Rectal smooth muscle tissue (tissue), 1 donor: ENCODE results near the gene NEK10.

ENCODE experiments used
- H3K27ac ChIP-seq: one replicate; pipeline ENCODE4 v1.7.0; 2013; ENCODE audit warnings: low read depth, low read length, inconsistent platforms
- H3K27me3 ChIP-seq: one replicate; pipeline ENCODE4 v1.7.0; 2013; ENCODE audit warnings: low read length; ENCODE audit not compliant: control insufficient read depth, insufficient read depth
- H3K36me3 ChIP-seq: one replicate; pipeline ENCODE4 v1.7.0; 2013; ENCODE audit warnings: low read length; ENCODE audit not compliant: control insufficient read depth, insufficient read depth
- H3K4me1 ChIP-seq: one replicate; pipeline ENCODE4 v1.7.0; 2013; ENCODE audit warnings: low read length; ENCODE audit not compliant: control insufficient read depth, insufficient read depth
- H3K4me3 ChIP-seq: one replicate; pipeline ENCODE4 v1.7.0; 2013; ENCODE audit warnings: low read length
- H3K9ac ChIP-seq: one replicate; pipeline ENCODE4 v1.7.0; 2013; ENCODE audit warnings: low read length

Gene NEK10

GRCh38 chr3:27090275-27091041 is 278.7 kb downstream of the NEK10 start:
- H3K4me1 ChIP-seq: no peaks in the 10 kb centered on the region
- no peak overlapping the region for H3K27ac ChIP-seq
- no peak overlapping the region for H3K4me3 ChIP-seq
- H3K36me3 ChIP-seq: no peaks in the 10 kb centered on the region
- no peaks in the 10 kb centered on the region for H3K27me3 ChIP-seq
- H3K9ac ChIP-seq: no peak overlapping the region

GRCh38 chr3:27089645-27090044 is 279.5 kb downstream of the NEK10 start:
- Histone ChIP-seq H3K36me3 (no peaks in the 10 kb centered on the region), H3K27ac (no peak overlapping the region), H3K4me1 (no peaks in the 10 kb centered on the region), H3K9ac (no peak overlapping the region), H3K4me3 (no peak overlapping the region), H3K27me3 (no peaks in the 10 kb centered on the region)

DNA sequence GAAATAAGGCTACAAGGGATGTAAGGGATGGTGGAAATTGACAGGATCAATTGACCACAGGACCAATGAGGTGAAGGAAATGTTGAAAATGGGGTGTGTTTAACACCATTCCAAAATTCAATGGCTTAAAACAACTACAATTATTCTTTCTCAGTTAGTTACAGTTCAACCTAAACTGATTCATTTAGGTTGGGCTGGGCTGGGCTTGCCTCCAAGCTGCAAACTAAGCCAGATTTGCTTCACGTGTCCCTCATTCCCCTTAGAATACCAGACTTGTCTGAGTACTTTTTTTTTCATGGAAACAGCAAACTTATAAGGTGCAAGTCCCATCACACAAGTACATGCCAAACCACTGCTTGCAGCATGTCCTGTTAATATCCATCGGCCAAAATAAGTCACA is 280.1 kb downstream of the NEK10 start:
- H3K27ac ChIP-seq: no peak overlapping the region
- no peaks in the 10 kb centered on the region for H3K27me3 ChIP-seq
- no peaks in the 10 kb centered on the region for H3K36me3 ChIP-seq
- no peak overlapping the region for H3K9ac ChIP-seq
- H3K4me3 ChIP-seq: no peak overlapping the region
- no peaks in the 10 kb centered on the region for H3K4me1 ChIP-seq

- H3K4me3 ChIP-seq: no peak overlapping the region
- no peaks in the 10 kb centered on the region for H3K36me3 ChIP-seq
- no peak overlapping the region for H3K9ac ChIP-seq
- no peaks in the 10 kb centered on the region for H3K27me3 ChIP-seq
- no peaks in the 10 kb centered on the region for H3K4me1 ChIP-seq
- H3K27ac ChIP-seq: no peak overlapping the region
These were observed 283.1 kb downstream of the NEK10 start for GRCh38 chr3:27085829-27086730.

DNA sequence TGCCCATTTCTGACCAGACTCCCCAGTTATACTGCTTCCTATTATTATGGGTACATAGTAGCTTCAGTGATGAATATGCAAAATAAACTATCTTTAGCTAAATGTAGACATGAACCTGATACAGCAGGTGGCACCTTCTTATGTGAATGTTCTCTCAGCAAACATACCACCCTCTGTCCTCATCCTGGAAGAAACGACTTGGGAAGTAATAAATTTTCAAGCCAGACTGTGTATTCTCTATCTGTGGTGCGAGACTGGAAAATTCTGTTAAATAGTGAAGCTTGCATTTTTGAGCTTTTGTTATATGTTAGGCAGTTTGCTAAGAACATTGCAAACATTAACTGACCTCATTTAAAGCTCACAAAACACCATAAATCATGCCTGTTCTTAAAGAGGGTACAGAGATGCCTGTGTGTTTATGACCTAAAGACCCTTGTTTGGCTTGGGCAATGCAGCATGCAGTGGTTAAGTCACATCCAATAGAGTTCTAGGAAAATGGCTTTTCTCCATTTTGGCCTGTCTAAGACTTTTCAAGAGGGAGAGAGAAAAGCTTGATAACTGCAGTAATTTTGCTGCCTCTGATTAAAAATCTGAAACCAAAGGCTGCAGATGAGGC is 287.1 kb downstream of the NEK10 start:
- H3K4me3 ChIP-seq: no peak overlapping the region
- H3K27me3 ChIP-seq: no peaks in the 10 kb centered on the region
- H3K36me3 ChIP-seq: no peaks in the 10 kb centered on the region
- H3K27ac ChIP-seq: no peak overlapping the region
- H3K4me1 ChIP-seq: no peaks in the 10 kb centered on the region
- no peak overlapping the region for H3K9ac ChIP-seq

GRCh38 chr3:27081566-27081965 is 287.6 kb downstream of the NEK10 start:
- Histone ChIP-seq H3K27ac (no peak overlapping the region), H3K27me3 (no peaks in the 10 kb centered on the region), H3K9ac (no peak overlapping the region), H3K4me1 (no peaks in the 10 kb centered on the region), H3K4me3 (no peak overlapping the region), H3K36me3 (no peaks in the 10 kb centered on the region)

GRCh38 chr3:27080258-27080525 is 289.0 kb downstream of the NEK10 start:
- H3K36me3 ChIP-seq: no peaks in the 10 kb centered on the region
- no peak overlapping the region for H3K9ac ChIP-seq
- no peak overlapping the region for H3K27ac ChIP-seq
- no peak overlapping the region for H3K4me3 ChIP-seq
- H3K4me1 ChIP-seq: no peaks in the 10 kb centered on the region
- no peaks in the 10 kb centered on the region for H3K27me3 ChIP-seq

- no peak overlapping the region for H3K9ac ChIP-seq
- H3K4me1 ChIP-seq: no peaks in the 10 kb centered on the region
- H3K27me3 ChIP-seq: no peaks in the 10 kb centered on the region
- H3K36me3 ChIP-seq: no peaks in the 10 kb centered on the region
- H3K4me3 ChIP-seq: no peak overlapping the region
- no peak overlapping the region for H3K27ac ChIP-seq
These were observed 289.5 kb downstream of the NEK10 start for GRCh38 chr3:27079427-27080257.

- H3K4me1 ChIP-seq: no peaks in the 10 kb centered on the region
- no peak overlapping the region for H3K4me3 ChIP-seq
- H3K9ac ChIP-seq: no peak overlapping the region
- no peaks in the 10 kb centered on the region for H3K27me3 ChIP-seq
- H3K36me3 ChIP-seq: no peaks in the 10 kb centered on the region
- H3K27ac ChIP-seq: no peak overlapping the region
These were observed 290.8 kb downstream of the NEK10 start for GRCh38 chr3:27078246-27078913.

DNA sequence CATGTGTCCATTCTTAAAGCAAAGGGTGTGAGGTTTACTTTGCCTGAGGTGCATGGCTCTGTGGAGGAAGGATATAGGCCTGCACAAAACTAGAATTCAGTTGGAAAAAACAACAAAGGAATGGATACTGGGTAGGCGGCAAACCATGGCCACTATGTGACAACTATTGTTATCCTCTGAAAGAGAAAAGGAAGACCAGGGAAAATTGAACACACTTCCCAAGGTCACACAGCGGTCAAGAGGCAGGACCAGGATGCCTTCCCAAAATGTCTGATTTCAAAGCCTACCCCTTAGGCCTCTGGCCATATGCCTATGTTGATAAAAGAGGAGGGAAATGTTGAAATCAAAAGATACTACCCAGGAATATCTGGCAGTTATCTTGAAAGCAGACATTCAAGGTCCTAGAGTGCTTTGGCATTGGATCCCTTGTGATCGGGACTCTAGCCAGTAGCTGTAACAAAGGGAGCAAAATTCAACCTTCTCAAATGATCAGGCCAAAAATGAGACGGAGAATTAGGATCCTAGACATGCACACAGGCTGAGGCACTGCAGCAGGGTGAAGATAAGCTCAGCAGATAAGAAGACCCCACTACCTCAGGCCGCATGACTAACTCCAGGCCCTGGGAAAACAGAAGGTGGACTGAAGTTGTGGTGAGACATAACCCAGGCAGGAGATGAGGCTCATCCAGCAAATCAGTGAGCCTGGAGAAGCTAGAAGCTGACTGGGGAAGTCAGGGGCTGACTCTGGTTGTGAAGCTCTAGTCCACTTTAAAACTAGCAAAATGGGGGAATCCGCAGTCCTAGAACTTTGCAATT is 292.2 kb downstream of the NEK10 start:
- Histone ChIP-seq H3K9ac (no peak overlapping the region), H3K4me3 (no peak overlapping the region), H3K27me3 (no peaks in the 10 kb centered on the region), H3K27ac (no peak overlapping the region), H3K4me1 (no peaks in the 10 kb centered on the region), H3K36me3 (no peaks in the 10 kb centered on the region)

DNA sequence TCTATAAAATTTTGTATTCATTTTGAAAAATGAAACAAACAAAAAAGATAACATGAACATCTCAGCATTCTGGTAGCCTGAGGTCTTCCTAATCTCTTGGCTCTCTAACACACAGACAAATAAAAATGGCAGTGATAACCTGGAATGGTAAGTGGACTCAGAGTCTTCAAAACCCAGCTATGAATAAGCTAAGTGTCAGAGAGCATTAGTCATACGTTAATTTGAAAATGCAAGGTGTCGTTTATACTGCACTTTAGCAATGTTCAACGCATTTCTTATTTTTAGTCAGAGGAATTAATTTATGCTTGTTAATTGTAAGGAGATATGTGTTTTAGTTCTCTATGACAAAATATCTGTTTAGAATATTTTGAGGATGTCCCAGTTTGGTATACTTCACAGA is 294.3 kb downstream of the NEK10 start:
- Histone ChIP-seq H3K27me3 (no peaks in the 10 kb centered on the region), H3K36me3 (no peaks in the 10 kb centered on the region), H3K27ac (no peak overlapping the region), H3K4me3 (no peak overlapping the region), H3K4me1 (no peaks in the 10 kb centered on the region), H3K9ac (no peak overlapping the region)
